GM03348 (cell line): ENCODE results near the gene PACSIN2.
"Not testable (repeated sequence)": the region's sequence is repeated elsewhere in the genome, so short reads cannot be mapped to it uniquely, and the experiment has no call there.

Experiments used
- DNase-seq: peaks from one replicate; pipeline ENCODE4 v3.0.0; 2012; ENCODE audit warnings: low spot score

The PACSIN2 gene

GRCh38 chr22:42964994-42965699 lies 49.8 kb downstream of the PACSIN2 start:
- no peak for DNase-seq

DNA sequence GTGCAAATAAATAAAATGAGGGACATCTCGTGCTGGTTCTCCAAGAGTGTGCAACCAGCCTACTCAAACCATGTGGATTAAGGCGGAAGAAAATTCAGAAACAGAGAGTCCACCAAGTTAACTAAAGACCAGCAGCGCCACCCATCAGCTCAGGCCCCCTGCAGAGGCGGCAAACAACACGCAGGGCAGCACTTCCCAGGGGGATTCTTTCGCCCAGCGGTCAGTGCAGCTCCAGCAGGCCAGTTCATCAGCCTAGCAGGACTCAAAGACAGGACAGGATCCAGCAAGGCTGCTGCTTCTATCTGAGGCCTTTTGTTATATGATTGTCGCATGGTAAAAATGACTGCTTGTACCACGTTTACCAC lies 51.7 kb downstream of the PACSIN2 start:
- no peak for DNase-seq

- DNase-seq, result no peak
Observed at GRCh38 chr22:42962295-42963230, 52.4 kb downstream of the PACSIN2 start.

GRCh38 chr22:42961810-42962209 lies 53.1 kb downstream of the PACSIN2 start:
- DNase-seq, result no peak

GRCh38 chr22:42961400-42961690 lies 53.6 kb downstream of the PACSIN2 start:
- not testable (repeated sequence) for DNase-seq

DNA sequence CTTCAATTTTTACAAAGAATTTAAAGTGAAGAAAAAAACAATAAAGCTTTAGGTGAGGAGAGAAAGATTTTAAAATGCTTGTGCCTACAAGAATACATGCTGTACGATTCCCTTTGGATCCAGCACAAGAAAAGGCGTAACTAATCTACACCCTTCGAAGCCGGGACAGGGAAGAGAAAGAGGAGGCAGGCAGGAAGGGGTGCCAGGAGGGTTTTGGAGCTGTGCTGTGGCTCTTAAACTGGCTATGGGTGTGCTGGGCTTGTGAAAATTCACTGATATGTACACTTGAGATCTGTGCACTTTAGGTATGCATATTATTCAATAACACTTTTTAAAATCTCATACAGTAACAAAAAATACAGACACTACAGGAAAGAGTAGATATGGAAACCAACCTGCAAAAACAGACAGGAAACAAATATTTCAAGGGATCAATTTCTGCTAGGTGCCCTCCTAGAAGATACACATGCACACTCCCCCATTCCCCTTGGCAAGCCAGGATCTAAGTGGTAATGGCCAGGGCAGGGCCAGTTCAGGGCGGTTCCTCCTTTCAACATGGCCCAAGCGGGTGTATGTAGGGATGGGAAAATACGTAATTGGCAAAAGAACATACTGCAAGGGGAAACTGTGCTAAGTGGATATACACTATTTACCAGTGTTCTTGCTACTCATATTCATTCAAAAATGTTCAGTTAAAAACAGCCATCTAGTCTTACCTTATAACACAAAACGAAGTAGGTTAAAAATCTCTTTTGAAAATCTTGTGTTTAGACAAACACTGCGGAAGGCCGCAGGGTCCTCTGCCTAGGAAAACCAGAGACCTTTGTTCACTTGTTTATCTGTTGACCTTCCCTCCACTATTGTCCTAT lies 54.2 kb downstream of the PACSIN2 start:
- no peak for DNase-seq

- DNase-seq, result peak; percentile 33
Observed at GRCh38 chr22:42959576-42960509, 55.1 kb downstream of the PACSIN2 start.

DNA sequence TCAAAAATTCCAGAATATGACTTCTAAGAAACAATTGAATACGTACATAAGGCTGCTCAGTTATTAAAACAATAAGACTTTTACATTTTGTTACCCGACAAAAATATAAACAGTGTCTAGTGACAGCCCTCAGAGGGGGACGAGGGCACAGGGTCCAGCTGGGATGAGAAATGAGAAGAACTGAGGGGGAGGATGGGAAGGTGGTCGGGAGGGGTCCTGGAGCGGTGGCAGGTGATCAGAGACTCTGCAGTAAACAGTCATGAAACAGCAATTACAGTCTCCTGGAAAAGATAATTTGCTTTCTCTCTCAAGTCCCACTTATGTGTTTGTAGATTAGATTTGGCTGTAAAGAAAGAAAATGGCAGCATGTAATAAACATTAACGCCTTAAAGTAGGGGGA lies 56.0 kb downstream of the PACSIN2 start:
- no peak for DNase-seq

DNA sequence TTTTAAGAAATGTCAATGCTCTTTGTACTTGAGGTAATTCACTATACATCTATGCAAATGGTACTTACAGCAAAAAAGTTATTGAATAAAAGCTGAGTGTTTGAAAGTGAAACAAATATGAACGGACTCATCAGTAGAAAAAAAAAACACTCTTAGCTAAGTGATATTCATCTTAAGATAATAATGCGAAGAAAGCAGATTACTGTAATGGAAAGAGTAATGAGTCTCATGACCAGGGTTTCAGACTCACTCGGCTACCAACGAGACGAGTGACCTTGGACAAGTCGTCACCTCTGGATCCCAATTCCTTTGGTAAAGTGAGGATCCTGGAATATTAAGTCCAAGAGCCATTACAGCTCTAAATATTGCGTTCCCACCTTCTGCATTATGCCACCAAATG lies 57.0 kb downstream of the PACSIN2 start:
- DNase-seq, result no peak

DNA sequence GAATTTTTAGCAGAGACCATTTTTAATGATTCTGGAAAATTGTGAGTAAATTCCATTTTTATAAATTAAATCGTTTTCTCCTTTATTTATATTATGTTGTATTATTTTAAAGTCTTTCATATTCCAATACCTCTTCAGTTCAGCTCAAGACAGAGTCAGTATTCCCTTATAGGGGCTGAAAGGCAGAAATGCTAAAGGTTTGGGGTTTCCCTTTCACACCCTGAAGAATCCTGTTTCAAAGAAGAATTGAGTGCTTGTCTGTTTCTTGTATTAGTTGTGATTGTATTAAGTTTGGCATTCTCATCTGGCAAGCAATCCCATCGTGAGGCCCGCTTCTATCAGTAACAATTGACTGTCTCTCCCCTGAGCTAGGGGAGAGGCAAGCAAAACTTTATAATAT lies 57.4 kb downstream of the PACSIN2 start:
- no peak for DNase-seq

DNA sequence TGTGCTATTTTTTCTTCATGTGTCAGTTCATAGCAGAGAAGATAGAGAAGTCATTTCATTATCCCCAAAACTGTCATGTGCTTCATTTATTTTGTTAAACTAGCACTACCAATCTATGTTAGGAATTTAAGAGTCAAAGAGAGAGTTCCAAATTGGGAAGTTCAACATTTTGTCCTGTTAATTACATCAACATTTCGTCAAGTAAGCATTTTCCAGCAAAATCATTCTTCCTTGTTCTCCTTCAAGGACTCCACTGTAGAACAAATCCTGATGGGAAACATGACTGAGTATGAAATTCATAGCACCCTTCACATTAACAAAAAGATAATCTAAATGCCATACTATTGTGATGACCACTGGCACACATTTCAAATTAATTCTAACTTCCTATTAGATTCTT lies 59.1 kb downstream of the PACSIN2 start:
- no peak for DNase-seq

DNA sequence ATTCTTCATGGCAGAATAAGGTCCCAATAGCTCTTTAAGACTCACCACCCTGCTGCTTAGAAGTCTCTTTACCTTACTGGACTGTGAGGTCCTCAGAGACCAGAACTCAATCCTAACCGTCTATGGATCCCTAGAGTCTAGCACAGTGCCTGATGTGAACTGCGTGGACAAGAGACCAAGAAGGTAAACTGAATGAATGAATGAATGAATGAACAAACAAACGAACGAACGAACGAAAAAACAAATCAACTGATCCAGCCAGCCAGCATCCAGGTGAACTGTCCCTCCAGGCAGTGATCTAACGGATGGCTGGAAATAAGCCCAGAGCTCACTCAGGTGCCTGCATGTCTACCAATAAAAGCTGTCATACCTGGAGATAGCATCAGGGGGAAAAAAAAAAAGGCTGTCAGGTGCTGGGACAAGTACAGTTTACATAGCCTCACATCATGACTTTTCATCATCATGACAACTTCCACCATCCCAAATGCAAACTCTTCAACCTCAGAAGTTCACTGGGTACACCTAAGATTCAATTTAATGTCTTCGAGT lies 59.8 kb downstream of the PACSIN2 start:
- DNase-seq, result no peak

DNA sequence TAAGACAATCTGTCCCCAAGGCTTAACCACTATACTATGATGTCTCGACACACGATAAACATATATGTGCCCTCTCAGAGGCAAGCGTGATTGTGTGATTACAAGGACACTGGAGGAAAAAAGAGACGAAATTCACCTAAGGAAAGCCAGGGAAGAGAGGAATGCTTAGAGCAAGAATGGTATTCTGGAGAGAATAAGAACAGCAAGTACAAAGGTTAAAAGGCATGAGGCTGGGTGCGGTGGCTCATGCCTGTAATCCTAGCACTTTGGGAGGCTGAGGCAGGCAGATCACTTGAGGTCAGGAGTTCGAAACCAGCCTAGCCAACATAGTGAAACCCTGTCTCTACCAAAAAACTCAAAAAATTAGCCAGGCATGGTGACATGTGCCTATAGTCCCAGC lies 61.2 kb downstream of the PACSIN2 start:
- DNase-seq, result not testable (repeated sequence)

DNA sequence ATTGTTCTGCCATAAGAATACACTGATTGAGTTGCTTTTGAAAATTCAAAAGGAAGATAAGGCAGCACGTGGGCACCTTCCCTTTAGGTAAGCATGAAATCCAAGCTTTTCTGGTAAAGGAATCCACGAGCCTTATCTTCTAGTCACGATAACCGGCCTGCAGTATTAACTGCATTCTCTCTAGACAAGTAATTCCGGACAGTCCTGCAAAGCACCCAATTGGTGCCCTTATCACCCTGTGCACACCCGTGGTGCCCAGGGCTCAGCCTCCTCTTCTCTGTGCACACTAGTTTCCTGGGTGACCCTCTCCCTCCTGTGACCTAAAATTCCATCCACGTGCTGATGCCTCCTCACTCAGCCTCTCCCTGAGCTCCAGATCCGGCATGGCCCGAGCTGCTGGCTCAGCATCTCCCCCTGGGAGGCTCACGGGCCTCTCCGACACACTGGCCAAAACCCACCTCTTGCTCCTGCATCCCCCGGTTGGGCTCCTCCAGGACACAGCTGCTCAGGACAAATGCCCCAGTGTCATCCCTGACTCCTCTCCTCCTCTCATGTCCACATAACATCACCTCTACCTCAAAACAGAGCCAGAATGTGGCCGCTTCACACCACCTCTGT lies 63.7 kb downstream of the PACSIN2 start:
- no peak for DNase-seq

- no peak for DNase-seq
Observed at GRCh38 chr22:42950281-42950680, 64.7 kb downstream of the PACSIN2 start.

DNA sequence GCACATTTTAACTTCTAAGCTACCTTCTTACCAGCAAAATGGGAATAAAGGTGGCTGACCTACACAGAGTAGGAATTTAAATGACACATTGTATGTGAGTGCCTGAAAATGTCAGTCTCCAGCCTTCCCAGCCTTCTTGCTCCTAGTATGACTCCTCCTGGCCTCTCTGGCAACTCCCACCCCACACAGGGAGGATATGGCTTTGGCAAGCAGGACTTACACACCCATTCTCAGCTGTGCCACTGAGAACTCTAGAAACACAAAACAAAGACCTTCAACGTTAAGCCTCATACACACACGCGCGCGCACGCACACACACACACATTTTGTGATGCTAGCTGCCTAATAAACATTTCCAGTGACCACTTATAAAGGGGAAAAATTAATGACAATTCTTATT lies 65.8 kb downstream of the PACSIN2 start:
- DNase-seq, result peak; percentile 65

DNA sequence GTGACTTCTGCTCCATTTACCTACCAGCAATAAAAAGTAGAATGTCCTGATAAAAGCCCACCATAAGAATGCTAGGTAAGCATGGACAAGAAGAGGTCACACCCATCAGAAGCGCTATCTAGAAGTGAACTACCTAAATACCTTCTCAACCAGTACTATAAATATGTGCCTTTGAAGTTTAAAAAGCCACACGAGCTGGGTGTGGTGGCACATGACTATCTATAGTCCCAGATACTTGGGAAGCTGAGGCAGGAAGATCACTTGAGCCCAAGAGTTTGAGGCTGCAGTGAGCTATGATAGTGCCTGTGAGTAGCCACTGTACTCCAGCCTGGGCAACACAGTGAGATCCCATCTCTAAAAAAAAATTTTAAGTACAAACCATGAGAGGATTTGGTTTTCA lies 66.7 kb downstream of the PACSIN2 start:
- no peak for DNase-seq

DNA sequence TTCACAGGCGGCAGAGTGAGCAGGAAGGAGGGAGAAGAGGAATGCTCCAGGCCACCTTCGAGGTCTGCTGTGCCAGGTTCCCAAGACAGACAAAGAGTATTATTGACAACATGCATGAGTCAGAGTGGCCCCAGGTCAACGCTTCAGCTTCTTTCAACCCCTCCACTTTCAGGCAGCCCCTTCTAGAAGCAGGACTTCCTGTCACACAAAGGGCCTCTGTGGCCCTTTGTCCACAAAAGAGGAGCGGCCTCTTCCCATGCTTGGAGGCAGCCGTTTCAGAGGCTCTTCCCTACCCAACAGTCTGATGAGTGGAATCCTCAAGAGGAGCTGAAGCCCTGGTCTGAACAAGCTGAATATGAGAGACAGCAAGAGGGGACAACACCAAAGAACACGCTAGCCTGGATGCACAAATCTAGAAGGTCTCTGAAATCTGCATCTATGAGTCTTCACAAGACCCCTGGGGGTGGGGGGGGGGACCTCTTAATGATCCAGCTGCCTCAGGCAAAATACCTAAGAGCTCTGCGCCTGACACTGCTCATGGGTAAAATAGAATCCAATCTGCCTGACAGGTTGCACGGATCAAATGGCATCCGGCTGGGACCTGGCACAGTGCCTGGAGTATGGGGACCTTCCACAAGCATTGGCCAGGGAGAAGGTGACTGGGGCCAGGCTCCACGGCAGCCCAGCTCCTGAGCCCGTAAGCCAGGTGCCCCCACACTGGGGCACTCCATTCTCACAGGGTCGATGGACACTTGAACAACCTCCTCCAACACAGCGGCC lies 67.5 kb downstream of the PACSIN2 start:
- no peak for DNase-seq

- DNase-seq, result no peak
Observed at GRCh38 chr22:42946546-42947198, 68.3 kb downstream of the PACSIN2 start.
